Smooth muscle cell (in vitro differentiated cells): Measurements from ENCODE around the gene ARIH1. TPM values are rescaled to one million over a fixed set of nuclear protein-coding genes. Genes with fewer than 3 reads are reported as not detected.

Source experiments
- DNase-seq: peaks from one replicate; lab custom pipeline; 2025; ENCODE audit not compliant: unreplicated experiment; lab: John Stamatoyannopoulos, UW
- H2AFZ ChIP-seq: fragments of 200-600 bp; sonication (generic); 2 replicates; pipeline ENCODE4 v1.6.0; 2016; ENCODE audit warnings: antibody characterized with exemption, low read depth, mild to moderate bottlenecking
- H3F3A ChIP-seq: fragments of 200-600 bp; sonication (generic); 2 replicates; pipeline ENCODE4 v1.6.0; 2017; ENCODE audit warnings: antibody characterized with exemption, low read depth
- H3K27ac ChIP-seq: fragments of 200-600 bp; sonication (generic); 2 replicates; pipeline ENCODE4 v1.5.1; 2016; ENCODE audit warnings: low read depth, mild to moderate bottlenecking
- H3K27me3 ChIP-seq: fragments of 200-600 bp; sonication (generic); 2 replicates; pipeline ENCODE4 v1.6.1; 2016; ENCODE audit warnings: low read depth, mild to moderate bottlenecking
- H3K36me3 ChIP-seq: fragments of 200-600 bp; sonication (generic); 2 replicates; pipeline ENCODE4 v1.5.1; 2016; ENCODE audit warnings: low read depth
- H3K4me1 ChIP-seq: fragments of 200-600 bp; sonication (generic); 2 replicates; pipeline ENCODE4 v1.5.1; 2016; ENCODE audit warnings: low read depth
- H3K4me2 ChIP-seq: fragments of 200-600 bp; sonication (generic); 2 replicates; pipeline ENCODE4 v1.6.0; 2016; ENCODE audit warnings: mild to moderate bottlenecking
- H3K4me3 ChIP-seq: fragments of 200-600 bp; sonication (generic); 2 replicates; pipeline ENCODE4 v1.5.1; 2016; ENCODE audit warnings: mild to moderate bottlenecking
- H3K79me2 ChIP-seq: fragments of 200-600 bp; sonication (generic); 2 replicates; pipeline ENCODE4 v1.6.0; 2016; ENCODE audit warnings: low read depth, mild to moderate bottlenecking
- H3K9ac ChIP-seq: fragments of 200-600 bp; sonication (generic); 2 replicates; pipeline ENCODE4 v1.6.0; 2016; ENCODE audit warnings: low read depth
- H3K9me3 ChIP-seq: fragments of 200-600 bp; sonication (generic); replicated peaks from 2 replicates; pipeline ENCODE4 v1.5.1; 2016; ENCODE audit warnings: low read depth
- H4K20me1 ChIP-seq: fragments of 200-600 bp; sonication (generic); 2 replicates; pipeline ENCODE4 v1.6.0; 2016; ENCODE audit warnings: low read depth
- WGBS: methylation state at CpG from one replicate; pipeline ENCODE4 v1.1.7; 2016; ENCODE audit warnings: low lambda C conversion rate; 5-methylcytosine and 5-hydroxymethylcytosine counted together
- polyA plus RNA-seq: library from polyadenylated mRNA; unstranded; fragments of >200 nt; fragmentation: Nextera tagmentation; extraction: Ambion mirVana; gene quantifications from 2 replicates; pipeline ENCODE4 v1.2.1, GENCODE V29; 2016
- total RNA-seq: library from RNA; depleted of rRNA; stranded (reverse); fragments of >200 nt; gene quantifications from 2 replicates; pipeline ENCODE4 v1.2.3, GENCODE V29; 2014
- TF ChIP-seq, protein P1 (sequence below): fragments of 200-600 bp; sonication (generic); IDR thresholded peaks from 2 replicates; pipeline ENCODE4 v1.5.1; 2017; ENCODE audit warnings: borderline replicate concordance, mild to moderate bottlenecking, antibody characterized with exemption; ENCODE audit not compliant: insufficient read depth, poor library complexity, severe bottlenecking

ARIH1 gene
- total and polyA plus RNA-seq, 2 experiments from 2014 or later = 54.3 to 96.3 TPM

DNA sequence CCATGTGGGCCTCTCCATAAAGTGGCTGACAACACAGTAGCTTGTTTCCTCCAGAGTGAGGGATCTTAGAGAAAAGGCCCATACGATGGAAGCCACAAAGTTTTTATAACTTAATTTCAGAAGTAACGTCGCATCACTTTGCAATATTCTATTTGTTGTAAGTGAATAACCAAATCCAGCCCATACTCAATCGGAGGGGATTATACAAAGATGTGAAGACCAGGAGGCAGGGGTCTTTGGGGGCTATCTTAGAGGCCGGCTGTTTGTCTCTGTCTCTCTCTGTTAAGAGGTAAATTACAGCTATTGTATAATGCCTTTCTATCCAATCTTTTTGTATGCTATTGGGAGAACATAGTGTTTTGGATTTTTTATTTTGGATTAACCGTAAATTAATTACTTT is 9.1 kb downstream of the ARIH1 start:
- Histone ChIP-seq H3K36me3 (no peaks in the 10 kb centered on the region), H3K4me2 (no peak overlapping the region), H3K9me3 (no peaks in the 10 kb centered on the region), H3F3A (peaks cover 3% of the 10 kb centered on the region), H3K27ac (peak overlapping the region; percentile 22), H3K4me1 (peaks cover 5% of the 10 kb centered on the region), H3K27me3 (no peaks in the 10 kb centered on the region), H3K79me2 (peaks cover 100% of the 10 kb centered on the region), H2AFZ (no peak overlapping the region), H4K20me1 (peaks cover 100% of the 10 kb centered on the region), H3K9ac (no peak overlapping the region), H3K4me3 (no peak overlapping the region)
- TF ChIP-seq, protein P1, sequence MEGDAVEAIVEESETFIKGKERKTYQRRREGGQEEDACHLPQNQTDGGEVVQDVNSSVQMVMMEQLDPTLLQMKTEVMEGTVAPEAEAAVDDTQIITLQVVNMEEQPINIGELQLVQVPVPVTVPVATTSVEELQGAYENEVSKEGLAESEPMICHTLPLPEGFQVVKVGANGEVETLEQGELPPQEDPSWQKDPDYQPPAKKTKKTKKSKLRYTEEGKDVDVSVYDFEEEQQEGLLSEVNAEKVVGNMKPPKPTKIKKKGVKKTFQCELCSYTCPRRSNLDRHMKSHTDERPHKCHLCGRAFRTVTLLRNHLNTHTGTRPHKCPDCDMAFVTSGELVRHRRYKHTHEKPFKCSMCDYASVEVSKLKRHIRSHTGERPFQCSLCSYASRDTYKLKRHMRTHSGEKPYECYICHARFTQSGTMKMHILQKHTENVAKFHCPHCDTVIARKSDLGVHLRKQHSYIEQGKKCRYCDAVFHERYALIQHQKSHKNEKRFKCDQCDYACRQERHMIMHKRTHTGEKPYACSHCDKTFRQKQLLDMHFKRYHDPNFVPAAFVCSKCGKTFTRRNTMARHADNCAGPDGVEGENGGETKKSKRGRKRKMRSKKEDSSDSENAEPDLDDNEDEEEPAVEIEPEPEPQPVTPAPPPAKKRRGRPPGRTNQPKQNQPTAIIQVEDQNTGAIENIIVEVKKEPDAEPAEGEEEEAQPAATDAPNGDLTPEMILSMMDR = no peak
- 91% methylated on average over 6 of the region's 6 CpGs for WGBS
- DNase-seq = no peak

DNA sequence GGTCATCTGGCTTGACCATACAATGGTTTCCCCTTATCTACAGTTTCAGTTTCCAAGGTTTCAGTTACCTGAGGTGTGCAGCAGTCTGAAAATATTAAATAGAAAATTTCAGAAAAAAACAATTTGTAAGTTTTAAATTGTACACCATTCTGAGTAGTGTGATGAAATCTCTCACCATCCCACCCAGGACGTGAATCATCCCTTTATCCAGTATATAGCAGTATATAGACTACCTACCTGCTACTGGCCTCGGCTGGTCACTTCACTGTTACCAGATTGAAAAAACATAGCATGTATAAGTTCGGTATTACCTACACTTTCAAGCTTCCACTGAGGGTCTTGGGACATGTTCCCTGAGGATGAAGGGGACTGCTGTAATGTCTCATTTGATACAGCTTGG is 12.0 kb downstream of the ARIH1 start:
- H2AFZ ChIP-seq = no peak overlapping the region
- H3K4me2 ChIP-seq = peak overlapping the region; percentile 44
- 83% methylated on average over 3 of the region's 3 CpGs for WGBS
- DNase-seq = no peak
- H3K27me3 ChIP-seq = no peaks in the 10 kb centered on the region
- no peaks in the 10 kb centered on the region for H3K36me3 ChIP-seq
- no peak overlapping the region for H3K27ac ChIP-seq
- no peak overlapping the region for H3K9ac ChIP-seq
- H3K4me3 ChIP-seq = no peak overlapping the region
- TF ChIP-seq, protein P1 = no peak
- peaks cover 100% of the 10 kb centered on the region for H4K20me1 ChIP-seq
- peaks cover 100% of the 10 kb centered on the region for H3K79me2 ChIP-seq
- H3K4me1 ChIP-seq = peaks cover 6% of the 10 kb centered on the region
- peaks cover 11% of the 10 kb centered on the region for H3F3A ChIP-seq
- H3K9me3 ChIP-seq = no peaks in the 10 kb centered on the region

DNA sequence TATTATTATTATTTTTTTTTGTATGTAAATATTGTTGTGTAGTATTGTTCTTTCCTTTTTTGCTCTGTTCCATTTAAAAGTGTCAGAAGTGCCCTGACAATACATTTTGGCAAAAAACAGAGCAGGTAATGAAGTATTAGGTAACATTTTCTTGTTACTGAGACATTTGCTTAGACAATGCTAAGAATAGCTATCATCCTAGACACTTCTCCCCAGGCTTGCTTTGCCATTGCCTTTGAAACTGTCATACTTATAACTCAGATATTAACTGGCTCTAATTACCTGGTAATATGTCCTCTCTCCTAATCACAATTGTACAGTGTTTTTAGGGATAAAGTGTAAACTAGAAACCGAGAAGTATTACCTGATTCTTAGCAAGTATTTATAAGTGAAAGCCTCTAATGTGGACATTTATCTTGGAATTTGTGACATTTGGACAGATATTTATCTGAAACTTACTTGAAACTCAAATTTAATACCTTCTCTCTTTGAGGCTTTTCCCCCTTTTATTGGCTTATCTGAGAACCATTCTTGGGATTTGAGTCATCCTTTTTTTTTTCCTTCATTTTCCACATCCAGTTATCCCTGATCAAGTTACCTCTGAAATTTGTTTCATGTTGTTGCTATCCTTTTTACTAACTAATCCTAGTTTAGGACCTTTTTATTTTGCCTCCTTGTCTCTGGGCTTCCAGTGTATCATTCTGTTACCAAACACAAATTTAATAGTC is 13.1 kb downstream of the ARIH1 start:
- Histone ChIP-seq H3K79me2 (peaks cover 100% of the 10 kb centered on the region), H3K9me3 (no peaks in the 10 kb centered on the region), H3K9ac (no peak overlapping the region), H2AFZ (no peak overlapping the region), H3K4me2 (peak overlapping the region; percentile 44), H3K27ac (peak overlapping the region; percentile 30), H3K36me3 (no peaks in the 10 kb centered on the region), H3K27me3 (no peaks in the 10 kb centered on the region), H4K20me1 (peaks cover 100% of the 10 kb centered on the region), H3K4me3 (no peak overlapping the region), H3K4me1 (peaks cover 17% of the 10 kb centered on the region), H3F3A (peaks cover 11% of the 10 kb centered on the region)
- TF ChIP-seq, protein P1 = no peak
- no peak for DNase-seq
- WGBS = 63% methylated on average over 1 of the region's 1 CpG

DNA sequence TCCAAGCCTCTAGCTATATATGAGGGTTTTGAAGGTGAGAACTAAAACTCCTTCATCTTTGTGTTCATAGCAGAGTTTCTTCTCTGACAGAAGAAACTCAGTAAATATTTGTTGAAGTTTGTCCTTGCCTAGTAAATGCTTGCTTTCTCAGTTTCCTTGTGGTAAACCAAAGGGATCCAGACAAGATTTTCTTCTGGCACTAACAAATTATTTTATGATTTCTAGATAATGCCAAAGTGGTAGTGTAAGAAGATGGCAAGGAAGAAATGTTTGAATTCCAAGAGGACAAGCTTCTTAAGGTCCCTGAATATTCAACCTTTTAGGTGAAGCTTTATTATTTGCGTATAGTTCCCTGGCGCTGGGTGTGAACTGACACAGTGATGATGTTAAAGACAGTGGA is 14.4 kb downstream of the ARIH1 start:
- Histone ChIP-seq H3K4me3 (no peak overlapping the region), H3K36me3 (no peaks in the 10 kb centered on the region), H3K9me3 (no peaks in the 10 kb centered on the region), H3F3A (peaks cover 11% of the 10 kb centered on the region), H3K4me2 (no peak overlapping the region), H2AFZ (no peak overlapping the region), H4K20me1 (peaks cover 100% of the 10 kb centered on the region), H3K79me2 (peaks cover 100% of the 10 kb centered on the region), H3K9ac (no peak overlapping the region), H3K27ac (peak overlapping the region; percentile 8), H3K27me3 (no peaks in the 10 kb centered on the region), H3K4me1 (peaks cover 23% of the 10 kb centered on the region)
- TF ChIP-seq, protein P1 = no peak
- DNase-seq = no peak
- WGBS = 97% methylated on average over 2 of the region's 2 CpGs
